HG02623 (cell line): ENCODE data around the gene NR6A1.

Experiments
- ATAC-seq: cut with Tn5 transposase; IDR thresholded peaks from one replicate; pipeline ENCODE4 v1.9.1; 2021; ENCODE audit warnings: moderate library complexity; ENCODE audit not compliant: unreplicated experiment

NR6A1 gene

DNA sequence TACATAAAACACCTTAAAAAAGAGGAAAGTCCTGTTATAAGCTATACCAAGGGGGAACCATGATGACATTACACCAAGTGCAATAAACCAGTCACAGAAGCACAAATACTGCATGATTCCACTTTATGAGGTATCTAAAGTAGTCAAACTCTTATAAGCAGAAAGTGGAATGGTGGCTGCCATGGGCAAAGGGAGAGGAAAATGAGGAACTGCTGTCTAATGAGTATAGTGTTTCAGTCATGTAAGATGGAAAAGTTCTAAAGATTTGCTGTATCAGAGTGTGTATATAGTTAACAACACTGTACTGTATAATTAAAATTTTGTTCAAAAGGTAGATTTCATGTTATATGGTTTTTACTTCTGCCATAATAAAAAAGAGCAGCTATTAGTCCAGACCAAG is 229.3 kb downstream of the NR6A1 start:
- ATAC-seq = no peak

DNA sequence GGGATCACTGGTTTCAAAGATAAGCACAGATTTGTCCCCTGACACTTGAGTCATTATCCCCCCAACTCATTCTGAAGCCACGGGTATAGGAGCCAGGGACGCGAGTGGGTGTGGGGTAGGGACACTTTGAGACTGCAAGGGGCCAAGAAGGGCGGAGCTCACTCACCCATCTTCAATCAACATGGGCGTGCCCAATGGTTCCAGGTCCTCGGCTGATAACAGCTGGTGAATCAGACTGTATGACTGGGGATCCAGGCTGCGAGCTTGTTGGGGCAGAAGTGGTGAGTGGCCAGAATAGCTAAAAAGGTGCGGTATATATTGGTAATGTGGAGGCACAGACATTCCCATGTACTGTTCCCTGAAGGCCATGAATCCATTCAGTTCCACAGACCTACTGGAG is 233.2 kb downstream of the NR6A1 start:
- ATAC-seq = no peak

DNA sequence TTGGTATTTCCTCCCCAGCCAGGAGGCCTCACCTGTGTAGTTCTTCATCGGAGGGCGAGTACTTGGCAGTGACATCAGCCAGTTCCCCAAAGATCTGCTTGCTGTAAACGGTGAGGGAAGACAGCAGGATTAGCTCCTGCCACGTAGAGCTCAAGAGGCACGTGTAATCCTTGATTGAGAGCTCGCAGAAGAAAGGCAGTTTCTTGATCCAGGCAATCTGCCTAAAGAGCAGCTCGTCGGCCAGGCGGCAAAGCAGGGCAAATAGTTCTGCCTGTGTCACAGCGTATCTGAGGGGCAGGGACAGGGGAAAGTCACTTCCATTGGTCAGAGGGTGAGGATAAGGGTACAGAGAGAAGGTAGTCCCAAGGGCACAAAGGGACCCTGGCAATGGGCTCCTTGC is 235.3 kb downstream of the NR6A1 start:
- ATAC-seq = no peak

DNA sequence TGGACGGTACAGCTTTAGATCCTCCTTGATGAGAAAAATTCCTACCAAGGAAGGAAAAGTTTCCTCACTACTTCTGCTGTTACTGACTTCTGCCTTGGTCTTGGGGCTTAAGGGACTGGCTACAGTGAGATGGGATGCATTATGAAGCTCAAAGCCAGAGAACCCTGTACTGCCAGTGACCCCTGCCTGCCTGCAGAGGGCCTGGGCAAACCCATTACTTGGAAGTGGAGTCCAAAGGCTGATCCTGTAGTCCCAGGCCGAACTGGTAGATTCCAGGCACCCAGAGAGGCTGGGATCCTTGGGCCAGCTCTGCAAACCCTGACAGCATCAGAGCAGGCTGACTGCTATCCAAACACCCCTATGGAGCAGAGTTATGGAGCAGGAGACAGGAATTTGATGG is 238.2 kb downstream of the NR6A1 start:
- no peak for ATAC-seq

DNA sequence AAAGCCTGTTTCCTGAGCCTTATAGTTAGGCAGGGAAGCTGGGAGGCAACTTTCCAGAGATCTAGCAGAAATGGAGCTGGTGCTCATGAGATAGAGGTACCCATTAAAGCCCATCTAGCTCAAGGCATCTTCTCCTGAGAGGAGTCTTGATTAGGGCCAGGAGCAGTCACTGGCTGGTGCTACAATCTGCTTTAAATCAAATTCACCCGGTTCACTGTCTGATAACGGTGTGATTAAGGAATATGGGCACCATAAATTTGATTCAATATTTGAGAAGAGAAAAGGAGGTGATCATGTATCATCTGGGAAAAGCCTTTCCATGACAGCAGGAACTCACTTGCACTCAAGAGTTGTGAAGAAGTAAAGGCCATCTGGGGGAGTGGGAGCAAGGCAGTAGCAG is 240.0 kb downstream of the NR6A1 start:
- no peak for ATAC-seq

DNA sequence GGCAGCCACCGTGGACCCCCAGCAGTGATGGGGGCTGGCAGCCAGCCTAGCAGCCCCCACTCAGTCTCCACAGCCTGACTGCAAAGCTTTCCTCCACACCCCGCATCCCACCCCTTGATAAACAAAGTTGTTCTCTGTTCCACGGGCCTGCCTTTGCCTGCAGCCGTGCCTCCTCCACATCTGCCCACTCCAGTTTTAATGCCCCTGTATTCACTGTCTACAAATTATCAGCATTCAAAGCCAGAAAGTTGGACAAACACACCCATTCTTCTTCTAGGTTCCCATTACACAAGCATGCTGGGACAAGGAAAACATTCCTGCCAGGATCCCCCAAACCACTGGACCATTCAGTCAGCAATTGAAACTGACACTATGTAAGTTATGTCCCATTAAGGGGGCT is 240.9 kb downstream of the NR6A1 start:
- ATAC-seq = no peak

DNA sequence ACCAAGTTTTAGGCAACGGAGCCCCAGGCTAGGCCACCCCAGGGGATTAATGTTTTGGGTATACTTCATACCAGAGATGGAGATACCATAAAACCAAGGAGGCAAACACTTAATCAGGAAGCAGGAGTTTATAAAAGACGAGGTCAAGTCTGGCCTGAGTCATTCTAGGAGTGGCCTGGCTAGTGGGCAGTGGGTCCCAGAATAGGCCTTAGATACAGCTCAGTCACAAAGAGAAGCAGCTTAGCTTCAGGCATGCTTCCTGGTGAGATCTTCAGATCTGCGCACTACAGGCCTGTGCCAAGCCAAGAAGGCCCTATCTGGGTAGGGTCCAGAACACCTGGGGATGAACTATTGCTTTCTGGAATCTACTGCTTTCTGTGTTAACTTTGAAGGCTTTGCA is 243.3 kb downstream of the NR6A1 start:
- no peak for ATAC-seq

DNA sequence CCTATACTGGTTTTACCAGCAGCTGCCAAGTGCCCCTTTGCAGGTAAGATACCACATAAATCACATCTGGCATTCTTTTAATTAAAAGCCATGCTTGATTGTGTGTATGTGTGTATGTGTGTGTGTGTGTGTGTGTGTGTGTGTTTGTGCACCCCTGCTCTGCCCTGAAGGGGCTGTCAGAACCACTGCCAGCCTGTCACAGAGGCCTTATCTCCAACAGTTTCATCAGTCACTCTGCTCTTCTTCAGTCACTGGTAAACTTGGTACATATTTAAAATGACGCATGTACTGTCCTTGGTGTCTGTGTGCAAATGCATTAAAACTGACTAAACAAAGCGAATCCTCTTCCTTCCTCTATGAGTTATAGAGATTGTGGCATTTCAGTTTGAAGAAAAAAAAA is 244.9 kb downstream of the NR6A1 start:
- ATAC-seq = no peak

DNA sequence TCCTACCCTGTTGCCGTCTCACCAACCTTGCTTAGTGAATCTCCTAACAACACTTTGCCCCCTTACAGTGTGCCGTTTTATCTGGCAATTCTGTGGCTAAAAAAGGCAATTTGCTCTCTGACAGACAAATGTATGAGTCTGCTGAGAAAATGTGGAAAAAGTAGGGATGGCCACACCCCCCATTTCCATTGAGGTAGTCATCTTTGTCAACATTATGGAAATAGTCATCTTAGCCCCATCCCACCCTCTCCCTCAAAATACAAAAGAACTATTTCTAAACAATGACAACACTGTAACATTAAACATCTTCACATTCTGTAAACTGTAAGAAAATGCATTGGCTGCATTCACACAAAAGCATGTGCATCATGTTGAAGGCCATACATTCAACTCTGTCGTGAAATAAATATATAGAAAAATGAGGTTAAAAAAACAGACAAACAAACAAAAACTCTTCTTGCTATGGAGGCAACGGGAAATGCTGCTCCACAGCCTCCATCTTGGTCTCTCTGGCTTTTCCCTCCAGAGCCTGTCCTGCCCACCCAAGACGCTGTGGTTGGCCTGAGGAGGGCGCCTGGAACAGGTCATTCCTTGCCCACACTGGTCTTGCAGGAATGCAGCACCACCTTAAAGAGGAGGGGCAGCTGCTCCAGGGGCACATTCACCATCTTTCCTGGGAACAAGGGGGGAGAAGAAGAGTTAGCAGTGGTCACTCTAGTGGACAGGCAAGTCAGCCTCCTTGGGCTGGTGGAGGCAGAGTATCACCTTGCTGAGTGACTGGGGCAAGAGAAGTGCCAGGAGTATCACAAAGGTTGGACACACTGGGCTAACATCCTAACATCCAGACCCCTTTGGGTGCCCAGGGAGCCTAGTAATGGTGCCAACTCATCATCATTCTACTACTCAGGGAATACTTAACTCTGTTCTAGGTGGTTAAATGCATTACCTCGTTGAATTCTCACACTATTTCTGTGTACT is 248.7 kb downstream of the NR6A1 start:
- no peak for ATAC-seq

DNA sequence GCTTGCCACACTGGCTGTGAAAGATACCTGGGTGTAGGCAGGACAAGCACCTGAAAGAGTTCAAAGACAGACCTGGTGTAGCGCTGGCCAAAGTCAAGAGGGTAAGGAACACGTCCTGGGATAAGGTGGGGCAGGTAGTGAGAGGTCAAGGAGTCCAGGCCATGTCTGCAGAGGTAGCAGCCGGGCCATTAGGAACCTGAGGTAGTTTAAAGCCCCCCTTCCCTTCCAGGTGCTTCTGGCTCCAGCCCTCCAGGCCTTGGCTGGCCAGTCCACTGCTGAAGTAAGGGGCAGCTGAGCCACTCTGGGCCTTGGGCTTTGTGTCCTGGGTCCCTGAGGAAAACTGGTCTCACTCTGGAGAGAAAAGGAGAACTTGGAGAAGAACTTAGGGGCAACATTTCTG is 250.0 kb downstream of the NR6A1 start:
- ATAC-seq = no peak

DNA sequence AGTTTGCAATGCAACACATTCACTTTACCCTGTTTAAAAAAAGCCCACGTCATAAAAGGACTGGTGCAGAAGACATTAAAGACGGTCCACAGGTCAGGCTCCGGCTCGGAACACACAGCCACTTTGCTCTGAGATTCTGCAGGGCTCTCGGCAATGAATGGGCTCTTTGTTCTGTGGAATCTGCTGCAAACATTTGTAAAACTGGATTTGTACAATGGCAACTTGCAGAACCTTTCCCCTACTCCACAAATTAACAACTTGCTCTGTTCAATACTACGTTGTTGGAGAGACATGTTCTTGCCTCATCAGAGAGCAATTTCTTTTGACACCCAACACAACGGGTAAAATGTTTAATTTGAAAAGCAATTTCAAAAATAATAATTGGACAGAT is 250.9 kb downstream of the NR6A1 start:
- ATAC-seq = no peak

DNA sequence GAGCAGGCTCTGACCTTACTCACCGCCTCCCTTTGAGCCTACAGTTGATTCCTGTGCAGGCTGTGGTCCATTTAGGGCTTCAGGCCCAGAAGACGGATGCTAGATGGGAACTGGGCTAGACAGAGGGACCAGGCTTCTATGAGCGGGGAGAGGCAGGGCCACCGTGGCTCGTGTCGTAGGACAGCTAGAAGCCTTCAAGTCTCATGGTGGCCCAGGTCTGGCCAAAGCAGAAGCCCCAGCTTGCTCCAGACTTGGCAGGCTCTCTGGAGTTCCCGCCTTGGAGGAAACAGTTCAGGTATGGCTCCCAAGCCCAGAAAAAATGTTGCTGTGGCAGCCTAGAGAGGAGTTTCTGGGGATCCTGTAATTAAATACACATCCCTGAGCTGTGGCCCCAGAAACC is 253.0 kb downstream of the NR6A1 start:
- ATAC-seq = no peak

DNA sequence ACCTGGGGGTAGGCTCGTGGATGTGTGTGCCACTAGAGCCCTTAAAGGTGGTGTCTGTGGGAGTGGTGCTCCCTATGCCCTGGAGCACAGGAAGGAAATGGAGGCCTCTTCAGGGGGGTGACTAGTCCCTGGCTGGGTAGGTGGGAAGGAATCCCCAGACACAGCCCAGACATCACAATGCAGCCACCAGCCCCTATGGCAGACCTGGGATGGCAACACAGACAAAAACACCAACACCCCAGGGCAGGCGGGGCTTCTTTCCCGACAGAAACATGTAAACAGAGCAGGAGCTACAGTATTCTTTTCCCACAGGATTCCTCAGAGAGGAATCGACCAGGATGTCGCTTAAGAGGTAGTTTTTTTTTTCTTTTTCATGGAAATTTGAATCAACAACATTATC is 253.5 kb downstream of the NR6A1 start:
- ATAC-seq = no peak

DNA sequence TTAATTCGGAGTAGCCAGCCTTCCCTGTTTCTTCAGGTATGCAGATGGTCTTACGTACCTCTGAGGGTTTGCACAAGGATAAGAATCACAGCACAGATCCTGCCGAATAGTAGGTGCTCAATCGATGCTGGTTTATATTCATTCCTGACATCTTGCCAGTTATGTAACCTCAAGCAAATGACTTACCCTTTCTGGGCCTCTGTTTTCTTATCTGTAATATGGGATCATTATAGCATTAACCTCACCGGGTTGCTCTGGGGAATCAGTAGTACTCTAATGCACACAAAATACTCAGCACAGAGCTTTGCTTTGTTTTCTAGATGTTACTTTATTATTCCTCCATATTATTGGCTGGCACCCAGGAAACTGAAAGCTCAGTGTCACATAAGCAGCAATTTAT is 256.2 kb downstream of the NR6A1 start:
- ATAC-seq = no peak

DNA sequence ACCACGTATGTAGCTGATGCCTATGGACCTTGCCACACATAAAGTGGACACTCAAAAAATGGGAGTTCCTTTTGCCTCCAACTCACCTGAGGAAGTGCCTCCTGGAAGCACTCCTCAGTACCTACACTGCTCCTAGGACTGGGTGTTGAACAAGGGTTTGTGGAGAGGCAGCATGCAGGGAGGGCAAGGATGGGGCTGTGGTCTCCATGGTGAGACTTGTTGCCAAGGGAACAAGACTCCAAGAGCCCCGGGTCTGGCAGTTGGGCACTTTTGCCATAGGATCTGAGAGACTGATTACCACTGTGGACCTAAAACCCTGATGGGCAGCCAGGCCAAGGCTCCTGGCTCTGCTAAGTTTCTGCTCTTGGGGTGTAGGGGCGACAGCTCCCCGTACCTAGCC is 257.0 kb downstream of the NR6A1 start:
- ATAC-seq = no peak

DNA sequence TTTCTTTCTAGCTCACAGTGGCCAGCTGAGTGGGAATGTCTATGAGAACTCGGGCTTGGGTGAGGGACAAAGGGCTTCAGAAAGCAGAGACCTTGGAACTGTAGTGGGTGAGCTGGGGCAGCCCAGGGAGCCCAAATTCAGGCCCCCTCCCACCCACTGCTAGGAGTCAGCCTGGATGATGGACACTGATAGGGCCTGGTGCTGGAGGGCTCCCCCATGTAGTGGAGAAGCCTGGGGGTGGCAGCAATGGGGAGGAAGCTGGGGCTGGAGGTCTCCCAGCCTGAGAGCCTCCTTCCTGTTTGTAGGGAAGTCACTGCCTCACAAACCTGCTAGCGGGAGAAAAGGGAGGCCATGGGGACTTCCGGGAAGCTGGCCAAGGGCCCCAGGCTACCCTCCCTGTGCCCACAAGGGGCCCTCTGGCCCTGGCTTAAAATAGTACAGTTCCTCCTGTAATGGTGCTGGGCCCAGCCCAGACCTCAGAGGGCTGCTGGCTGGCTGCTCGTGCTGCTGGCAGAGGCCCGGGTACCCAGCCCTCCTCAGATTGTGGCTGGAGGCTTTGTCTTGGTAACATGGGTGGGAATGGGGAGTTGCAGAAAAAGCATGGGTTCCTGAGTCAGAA is 257.6 kb downstream of the NR6A1 start:
- no peak for ATAC-seq

DNA sequence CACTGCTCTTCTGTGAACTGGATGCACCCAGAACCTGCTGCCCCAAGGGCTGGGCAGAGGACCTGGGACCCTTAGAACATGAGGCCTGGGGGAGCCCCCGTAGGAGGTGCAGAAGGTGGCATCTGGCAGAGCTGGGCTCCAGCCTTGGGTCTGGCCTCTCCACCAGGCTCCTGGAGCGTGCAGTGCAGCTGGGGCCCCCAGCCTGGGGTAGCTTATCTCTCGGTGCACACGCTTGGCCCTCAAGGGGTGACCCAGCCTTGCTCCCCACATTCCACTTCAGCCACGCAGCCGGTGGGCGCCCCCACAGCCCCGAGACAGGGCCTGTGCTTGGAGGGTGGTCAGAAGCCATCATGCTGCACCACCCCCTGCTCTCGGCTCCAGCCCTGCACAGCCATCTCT is 258.3 kb downstream of the NR6A1 start:
- no peak for ATAC-seq

DNA sequence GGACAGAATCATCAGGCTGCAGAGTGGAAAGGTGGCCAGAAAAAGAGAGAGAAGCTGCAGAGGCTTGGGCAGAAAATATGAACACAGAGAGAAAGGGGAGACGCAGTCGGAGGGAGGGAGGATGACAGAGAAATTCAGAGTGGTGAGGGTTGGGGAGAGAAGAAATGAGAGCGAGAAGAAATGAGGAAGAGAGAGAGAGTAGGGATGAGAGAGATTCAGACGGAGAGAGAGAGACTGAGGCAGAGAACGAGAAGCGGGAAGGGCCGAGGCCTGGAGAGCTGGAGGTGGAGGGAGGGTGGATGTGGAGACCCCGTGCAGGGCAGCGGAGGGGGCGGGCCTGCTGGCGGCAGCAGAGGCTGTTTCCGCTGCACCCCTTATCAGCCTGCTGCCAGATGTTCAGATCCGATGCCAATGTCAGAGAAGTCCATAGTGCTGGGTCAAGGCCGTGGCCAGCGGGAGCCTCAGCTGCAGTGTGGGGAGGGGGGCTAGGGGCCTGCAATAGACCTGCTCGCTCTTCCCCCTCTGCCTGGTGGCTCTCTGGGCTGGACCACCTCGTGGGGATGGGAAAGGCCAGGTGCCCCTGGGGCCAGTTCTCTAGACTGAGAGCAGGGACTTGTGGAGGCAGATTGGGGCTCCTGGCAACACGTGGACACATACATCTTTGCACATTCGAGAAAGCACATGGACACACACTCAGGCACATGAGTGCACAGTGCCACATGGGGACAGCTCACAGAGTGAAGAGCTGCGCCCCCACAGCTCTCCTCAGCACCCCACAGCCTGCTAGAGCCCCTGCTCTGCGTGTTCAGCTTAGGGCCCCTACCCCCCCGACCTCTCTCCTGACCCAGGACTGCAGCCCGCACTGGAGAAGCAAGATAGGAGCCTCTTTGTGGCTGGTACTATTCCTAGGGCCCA is 259.0 kb downstream of the NR6A1 start:
- no peak for ATAC-seq

DNA sequence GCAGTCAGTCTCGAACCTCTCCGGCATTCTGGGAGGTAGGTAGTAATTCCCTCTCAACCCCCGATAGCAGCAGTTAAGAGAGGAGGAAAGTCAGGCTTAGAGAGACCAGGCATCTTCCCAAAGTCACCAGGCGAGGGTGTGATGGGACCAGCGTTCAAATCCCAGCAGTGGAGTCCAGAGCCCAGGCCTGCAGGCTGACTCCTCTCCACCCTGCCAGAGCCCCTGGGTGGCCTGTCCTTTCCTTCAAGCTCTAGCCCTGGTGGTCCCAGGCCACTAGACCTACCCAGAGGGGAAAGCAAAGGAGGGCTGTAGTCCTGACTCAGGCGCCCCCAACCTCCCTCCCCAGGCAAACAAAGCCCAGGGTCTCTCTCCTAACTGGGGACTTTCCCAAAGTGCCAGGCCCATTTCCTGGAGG is 259.7 kb downstream of the NR6A1 start:
- no peak for ATAC-seq

DNA sequence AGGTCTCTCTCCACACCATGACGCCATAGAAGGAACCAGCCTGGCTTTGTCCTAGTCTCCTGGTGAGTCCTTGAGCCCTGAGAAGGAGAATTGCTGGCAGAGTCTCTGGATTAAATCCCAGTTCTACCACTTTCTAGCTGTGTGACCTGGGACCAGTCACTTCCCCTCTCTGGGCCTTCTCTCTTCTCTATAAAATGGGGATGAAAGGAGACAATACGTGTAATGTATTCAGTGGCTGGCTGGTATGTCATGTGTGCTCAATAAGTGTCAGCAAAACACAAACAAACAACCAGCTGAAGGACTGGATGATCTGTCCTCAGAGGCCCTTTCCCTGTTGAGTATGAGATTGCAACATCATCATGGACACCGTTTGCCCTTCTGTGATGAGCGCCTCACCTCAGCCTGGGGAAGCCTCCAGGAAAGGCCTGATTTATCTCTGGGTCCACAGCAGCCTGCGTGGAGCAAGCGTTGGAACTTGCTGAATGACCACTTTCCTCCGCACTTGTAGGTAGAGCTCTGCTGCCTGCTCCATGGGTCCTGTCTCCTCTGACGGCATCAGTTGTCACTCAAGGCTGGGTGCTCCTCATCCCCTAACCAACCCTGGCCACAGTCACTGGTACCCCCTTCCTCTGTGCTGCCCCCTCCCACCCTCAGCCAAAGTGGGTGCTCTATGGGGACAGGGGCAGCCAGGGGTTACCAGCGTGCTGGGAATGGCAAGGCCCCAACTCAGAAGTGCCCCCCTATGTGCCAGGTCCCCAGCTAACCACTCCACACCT is 260.3 kb downstream of the NR6A1 start:
- ATAC-seq = no peak
